DMS 273 (cell line): ENCODE results near the gene MYL11.

ENCODE experiments used
- DNase-seq: peaks from one replicate; lab custom pipeline; 2025; ENCODE audit not compliant: unreplicated experiment; lab: John Stamatoyannopoulos, UW

Gene MYL11

GRCh38 chr16:30369938-30370455, 4.6 kb upstream of the MYL11 start:
- DNase-seq, result no peak

DNA sequence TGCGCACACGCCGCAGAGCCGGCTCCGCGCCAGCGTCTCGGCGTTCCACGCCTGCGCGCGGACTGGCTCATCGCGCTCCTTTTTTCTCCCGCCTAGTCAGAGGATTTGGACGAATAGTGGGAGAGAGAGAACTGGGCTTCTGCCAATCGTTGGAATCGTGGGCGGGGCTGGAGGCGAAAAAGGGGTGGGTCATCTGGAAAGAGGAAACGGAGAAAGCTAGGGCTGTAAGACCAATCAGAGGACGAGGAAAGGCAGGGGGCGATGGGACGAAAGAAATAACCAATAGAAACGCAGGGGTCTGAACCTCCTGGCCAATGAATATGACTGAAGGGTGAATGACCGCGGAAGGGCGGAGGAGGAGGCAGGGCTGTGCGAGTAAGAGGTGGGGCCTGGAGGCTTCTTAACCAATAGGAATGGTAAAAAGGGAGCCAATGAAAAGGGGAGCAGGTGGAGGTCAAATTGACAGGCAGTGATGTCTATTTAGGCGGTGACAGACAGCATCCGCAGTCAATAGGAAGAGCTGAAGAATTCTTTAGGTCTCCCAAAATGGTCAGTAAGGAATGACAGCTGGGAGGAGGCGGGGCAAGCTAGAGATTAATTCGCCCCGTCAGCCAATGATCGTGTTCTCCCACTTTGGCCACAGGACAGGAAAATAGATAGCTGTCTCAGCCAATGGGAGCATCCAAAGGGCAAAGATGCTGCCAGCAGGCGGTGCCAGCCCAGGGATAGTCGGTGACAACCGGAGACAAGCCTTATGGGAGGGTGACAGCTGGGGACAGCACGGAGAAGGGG, 4.0 kb upstream of the MYL11 start, which contains the start of gene TBC1D10B:
Gene TBC1D10B, minus strand, starts transcription at position 39 of the 792 bp plus-strand sequence. CDS start 311 bp downstream, outside the sequence.
- peak; percentile 100 for DNase-seq

DNA sequence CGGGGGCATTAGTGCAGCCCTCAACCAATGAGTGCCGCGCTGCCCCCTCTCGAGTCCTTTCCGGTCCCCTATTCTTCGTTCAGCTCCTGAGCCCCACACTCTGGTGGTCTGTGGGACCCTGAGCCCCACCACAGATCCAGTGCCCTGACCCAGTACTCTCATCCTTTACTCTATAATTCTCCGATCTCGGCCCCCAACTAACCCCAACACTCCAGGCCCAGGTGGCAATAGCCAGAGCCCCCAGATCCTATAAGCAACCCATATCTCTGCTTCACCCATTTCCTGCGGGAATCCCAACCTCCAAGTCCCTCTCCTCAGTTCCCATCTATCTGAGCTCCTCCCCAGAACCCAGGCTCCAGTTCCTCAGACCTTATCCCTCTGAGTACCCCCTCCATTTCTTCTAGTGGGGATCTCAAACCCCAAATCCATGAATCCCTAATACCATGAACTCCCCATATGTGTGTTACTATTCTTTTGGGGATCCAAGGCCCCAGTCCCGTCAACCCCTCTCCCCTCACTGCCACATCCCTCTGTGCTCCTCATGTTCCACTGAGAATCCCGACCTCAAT, 3.3 kb upstream of the MYL11 start:
- DNase-seq, result no peak

DNA sequence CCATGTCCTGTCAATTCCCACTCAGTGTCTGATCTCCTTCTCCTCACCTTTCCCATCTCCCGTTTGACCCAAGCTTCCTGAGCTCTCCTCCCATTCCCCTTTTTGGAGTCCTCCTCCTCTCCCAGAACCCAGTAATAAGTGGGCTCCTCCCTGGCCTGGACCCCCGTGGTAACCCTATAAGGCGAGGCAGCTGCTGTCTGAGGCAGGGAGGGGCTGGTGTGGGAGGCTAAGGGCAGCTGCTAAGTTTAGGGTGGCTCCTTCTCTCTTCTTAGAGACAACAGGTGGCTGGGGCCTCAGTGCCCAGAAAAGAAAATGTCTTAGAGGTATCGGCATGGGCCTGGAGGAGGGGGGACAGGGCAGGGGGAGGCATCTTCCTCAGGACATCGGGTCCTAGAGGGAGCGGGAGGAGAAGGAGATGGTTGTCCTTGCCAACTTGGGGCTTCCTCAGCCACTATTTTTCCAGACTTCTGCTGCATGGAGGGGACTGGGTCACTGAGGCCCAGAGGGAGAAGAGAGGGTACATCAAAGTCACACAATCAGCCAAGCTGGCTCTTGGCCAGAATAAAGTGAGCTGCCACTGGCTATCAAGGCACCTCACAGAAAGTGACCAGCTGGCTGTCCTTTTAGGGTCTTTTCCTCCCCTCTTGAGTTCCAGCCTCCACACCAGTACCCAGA, 2.4 kb upstream of the MYL11 start:
- DNase-seq, result peak; percentile 34

GRCh38 chr16:30372725-30373124, 1.9 kb upstream of the MYL11 start:
- DNase-seq, result no peak

DNA sequence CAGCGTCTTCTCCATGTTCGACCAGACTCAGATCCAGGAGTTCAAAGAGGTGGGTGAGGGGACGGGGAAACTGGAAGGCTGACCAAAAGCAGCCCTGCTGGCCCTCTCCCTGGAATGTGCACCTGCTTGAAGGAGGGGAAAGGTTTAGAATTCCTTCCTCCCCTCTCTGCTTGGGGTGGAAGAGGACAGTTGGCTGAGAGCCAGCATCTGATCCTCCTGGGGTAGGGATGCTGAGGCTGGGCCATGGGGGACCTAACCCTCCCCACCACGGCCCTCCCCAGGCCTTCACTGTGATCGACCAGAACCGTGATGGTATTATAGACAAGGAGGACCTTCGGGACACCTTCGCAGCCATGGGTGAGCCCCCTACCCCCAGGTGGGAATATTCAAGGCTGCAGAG, 1.3 kb downstream of the MYL11 start:
- no peak for DNase-seq

GRCh38 chr16:30376461-30376902, 1.9 kb downstream of the MYL11 start:
- DNase-seq, result no peak

GRCh38 chr16:30377050-30377811, 2.6 kb downstream of the MYL11 start:
- no peak for DNase-seq

DNA sequence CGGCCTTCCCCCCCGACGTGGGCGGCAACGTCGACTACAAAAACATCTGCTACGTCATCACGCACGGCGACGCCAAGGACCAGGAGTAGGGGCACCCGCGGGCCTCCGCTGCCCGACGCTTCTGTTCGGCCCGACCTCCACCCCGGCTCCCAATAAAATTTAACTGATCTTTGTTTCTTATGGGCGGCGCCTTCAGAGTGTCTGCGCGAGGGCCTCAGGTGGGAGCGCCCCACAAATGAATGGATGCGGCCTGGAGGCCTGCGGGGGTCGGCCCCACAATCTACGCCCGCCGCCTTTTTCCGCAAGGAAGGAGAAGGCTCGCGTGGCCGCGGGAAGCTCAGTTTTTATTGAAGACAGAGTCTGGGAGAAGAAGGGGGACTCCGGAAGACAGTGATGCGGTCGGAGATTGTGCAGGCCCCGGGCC, 3.2 kb downstream of the MYL11 start:
- DNase-seq, result no peak

DNA sequence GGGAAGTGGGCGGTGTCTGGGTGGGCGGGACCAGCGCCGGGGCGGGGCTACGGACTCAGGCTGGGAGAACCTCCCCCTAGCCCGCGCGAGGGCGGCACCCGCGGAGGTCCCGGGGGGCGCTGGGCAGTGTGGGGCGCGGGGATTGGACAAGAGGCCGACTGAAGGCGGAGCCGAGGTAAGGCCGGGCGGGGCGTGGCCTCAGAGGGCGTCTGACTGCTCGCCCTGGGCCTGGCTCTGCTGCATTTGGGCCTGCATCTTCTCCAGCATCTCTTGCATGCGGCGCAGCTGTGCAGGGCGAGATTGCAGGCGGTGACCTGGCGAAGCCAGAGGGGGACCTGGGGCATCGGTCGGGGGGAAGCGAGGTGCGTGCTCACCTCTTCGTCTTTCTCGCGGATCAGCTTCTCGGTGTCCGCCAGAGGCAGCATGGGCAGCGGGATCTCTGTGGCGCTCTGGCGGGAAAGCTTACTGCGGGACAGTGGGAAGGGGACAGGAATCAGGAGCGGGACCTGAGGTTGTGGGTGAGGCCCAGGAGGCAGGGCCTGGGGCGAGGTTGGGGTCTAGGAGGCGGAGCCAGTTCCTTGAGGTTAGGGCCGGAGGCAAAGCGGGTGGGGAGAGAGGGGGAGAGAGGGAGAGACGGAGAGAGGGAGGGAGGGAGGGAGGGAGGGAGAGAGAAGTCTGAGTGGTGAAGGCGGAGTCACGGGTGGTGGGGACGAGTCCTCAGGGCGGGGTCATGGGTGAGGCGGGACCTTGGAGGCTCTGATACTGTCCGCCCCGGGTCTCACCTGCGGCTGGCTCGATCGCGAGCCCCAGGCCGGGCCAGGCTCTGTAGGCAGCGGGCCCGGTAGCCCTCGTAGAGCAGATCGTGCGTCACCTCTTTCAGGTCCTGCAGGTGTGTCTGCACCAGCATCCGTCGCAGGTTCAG, 3.9 kb downstream of the MYL11 start:
- DNase-seq, result peak; percentile 99

DNA sequence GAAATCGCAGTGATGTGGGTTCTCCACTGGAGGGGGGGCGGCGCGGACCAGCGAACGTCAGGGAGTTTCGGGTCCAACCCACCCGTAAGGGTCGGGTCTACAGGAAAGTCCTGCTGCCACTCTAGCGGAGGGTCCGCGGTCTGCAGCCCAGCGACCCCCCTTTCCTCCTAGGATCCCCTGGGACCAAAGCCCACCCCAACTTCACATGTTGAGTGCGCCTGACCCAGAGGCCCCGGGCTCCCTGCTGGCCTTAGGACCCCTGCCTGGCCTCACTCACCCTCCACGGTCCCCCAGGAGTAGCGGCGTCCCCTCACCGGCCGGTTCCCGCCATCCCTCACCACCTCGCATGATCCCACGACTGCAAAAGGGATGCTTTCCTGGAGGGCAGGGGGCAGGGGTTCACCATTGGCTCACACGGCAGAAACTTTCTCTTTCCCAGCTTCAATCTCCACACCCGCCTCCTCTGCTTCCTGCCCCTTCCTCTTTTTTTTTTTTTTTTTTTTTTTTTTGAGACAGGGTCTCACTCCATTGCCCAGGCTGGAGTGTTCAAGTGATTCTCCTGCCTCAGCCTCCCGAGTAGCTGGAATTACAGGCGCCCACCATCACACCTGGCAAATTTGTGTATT, 4.7 kb downstream of the MYL11 start:
- DNase-seq, result no peak

DNA sequence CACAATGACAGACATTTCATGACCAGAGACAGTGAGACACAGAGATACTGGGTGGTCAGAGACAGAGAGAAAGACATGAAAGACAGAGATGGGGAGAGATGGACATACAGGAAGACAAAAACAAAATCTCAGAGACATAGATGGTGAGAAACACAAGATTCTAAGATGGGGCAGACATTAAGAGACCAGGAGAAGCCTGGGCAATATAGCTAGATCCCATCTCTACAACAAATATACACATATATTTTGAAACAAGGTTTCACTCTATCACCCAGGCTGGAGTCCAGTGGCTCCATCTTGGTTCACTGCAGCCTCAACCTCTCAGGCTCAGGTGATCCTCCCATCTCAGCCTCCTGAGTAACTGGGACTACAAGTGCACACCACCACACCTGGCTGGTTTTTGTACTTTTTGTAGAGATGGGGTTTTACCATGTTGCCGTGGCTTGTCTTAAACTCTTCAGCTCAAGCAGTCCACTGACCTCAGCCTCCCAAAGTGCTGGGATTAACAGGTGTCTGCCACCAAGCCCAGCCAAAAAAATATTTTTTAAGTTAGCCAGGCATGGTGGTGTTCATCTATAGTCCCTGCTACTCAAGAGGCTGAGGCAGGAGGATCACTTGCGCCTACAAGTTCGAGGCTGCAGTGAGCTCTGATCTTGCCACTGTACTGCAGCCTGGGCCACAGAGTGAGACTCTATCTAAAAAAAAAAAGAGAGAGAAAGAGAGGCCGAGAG, 5.6 kb downstream of the MYL11 start:
- DNase-seq, result no peak

- no peak for DNase-seq
Measured at GRCh38 chr16:30380803-30381208, 6.2 kb downstream of the MYL11 start.

GRCh38 chr16:30381291-30382041, 6.9 kb downstream of the MYL11 start:
- no peak for DNase-seq

DNA sequence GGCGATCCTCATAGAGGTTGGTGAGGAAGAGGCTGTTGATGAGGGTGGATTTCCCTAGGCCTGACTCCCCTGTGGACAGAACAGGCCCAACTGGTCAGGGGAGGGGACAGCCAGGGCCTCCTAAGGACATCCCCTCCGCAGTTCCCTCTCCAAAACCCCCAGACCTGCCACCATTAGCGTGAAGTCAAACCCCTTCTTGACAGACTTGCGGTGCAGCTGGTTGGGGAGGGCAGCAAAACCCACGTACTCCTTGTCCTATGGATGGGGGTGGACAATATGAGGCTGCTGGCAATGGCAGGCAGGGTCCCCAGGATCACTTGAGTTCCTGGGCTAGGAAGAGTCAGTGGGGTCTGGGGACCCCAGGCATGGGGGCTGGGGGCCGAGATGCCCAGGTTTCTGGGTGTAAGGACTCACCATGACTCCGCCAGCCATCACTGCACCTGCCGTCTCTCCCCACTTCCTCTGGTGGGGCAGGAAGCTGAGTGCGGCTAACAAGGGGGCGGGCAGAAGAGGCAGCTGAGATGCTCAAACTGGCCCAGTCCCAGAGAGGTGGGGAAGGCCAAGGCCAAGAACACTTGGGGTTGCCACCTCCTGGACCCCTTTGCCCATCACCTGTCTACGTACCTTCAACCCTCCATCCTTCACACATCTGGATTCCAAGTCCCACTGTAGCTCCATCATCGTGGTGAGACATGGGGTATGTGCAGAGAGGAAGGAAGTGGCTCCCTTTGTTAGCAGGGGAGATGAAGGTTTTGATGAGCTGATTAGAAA, 7.7 kb downstream of the MYL11 start, which contains the start of gene SEPTIN1:
Gene SEPTIN1, minus strand, starts transcription at position 451 of the 771 bp plus-strand sequence. Its CDS starts 19 bp downstream, at position 432.
- no peak for DNase-seq

GRCh38 chr16:30383521-30383920, 8.9 kb downstream of the MYL11 start:
- DNase-seq, result no peak

DNA sequence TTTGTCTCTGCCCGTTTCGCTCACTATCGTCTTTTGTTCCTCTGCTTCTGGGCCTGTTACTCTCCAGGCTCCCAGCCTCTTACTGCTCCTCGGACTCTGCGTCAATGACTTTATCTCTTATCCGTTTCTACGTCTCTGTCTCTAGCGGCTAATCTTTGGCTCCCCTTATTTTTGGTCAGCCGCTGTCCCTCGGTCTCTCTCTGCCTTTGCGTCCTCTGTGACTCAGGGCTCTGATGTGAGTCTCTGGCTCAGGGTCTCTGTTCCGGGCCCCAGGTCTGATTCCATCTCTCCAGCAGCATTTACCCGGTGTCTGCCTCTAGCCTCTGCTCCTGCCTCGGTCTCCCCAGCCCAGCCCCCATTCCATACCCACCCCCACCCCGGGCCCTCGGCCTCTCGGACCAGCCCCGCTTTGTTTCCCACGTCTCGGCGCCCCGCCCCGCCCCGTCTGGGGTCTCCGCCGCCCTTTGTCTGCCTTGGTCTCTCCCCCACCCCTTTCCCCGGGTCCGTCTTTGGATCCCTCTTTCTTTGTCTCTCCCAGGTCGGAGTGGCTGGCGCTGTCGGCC, 20.1 kb downstream of the MYL11 start:
- DNase-seq, result no peak
